Measurements from ENCODE around the gene WSB2.

The WSB2 gene

DNA sequence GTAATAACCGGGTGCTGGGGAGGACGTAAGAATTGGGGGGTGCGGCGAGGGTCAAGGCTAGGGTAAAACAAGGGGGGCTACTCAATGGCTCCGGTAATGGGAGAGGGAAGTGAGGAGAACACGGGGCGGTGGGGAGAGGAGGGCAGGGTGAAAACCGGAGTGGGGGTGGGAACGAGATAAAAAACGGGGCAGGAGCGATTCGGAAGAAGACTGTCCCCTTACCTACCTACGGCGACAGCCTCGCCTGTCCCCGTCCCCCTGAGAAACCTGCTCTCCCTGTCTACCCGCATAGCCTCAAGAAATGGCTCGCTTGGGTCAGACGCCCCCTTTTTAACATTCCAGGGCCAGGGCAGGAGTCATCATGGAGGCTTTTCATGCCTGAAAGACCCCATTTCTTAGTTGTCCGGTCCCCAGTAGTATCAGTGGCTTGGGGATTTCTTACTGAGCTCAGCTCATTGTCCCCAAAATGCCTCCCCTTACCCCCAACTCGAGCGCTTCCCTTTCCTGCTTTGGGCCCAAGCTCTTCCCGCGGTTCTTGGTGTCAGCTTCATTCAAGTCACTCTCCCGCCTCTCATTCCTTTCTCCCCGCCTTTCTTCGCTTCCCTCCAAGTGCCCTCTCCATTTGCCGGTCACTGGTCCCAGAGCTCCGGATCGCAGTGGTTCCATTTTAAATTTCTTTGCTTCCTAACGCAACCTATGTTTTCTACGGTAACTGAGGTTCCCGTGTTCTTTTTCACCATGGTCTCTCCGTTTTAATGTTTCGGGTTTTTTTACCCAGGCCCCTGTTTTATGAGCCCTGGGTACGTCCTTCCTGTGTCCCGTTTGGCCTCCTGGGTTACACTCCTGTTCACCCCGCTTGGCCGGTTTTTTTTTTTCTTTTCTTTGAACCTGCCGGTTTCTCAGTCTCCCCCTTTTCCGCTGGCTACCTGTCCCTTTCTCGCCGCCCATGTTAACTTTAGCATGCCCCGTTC, 1.2 kb upstream of the WSB2 start:
- DNase-seq = peak in 1 of 2 experiments; percentile 32

DNA sequence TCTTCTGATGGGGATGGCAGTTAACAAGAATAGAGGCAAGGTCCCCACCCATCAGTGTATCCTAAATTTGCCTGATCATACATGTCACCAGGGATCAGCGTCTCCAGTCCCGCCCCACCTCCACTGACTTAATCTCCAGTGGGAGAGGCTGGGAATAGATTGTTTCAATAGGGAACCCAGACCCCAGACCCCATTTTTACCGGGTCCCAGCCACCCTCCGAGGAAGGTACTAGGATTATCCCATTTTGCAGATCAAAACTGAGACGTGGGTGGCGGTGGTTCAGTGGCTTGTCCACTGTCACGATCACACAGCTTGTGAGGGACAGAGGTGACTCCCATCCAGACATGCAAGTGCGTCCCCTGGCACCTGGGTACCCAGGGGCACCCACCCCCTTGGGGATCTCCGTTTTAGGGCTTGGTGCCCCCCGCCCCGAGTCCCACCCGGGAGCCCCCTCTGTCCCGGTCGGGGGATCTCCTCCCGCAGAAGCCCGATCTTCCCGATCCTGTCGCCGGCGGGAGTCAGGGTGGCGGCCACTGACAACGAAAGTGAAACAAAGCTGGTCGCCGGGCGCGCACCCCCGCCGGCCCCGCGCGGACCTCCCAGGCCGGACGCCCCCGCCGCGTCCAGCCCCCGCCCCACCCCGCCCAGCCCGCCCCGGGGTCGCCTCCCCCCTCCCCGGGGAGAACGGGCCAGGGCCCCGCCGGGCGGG, 523 bp downstream of the WSB2 start:
- peak; percentile 41 to 46 for DNase-seq

DNA sequence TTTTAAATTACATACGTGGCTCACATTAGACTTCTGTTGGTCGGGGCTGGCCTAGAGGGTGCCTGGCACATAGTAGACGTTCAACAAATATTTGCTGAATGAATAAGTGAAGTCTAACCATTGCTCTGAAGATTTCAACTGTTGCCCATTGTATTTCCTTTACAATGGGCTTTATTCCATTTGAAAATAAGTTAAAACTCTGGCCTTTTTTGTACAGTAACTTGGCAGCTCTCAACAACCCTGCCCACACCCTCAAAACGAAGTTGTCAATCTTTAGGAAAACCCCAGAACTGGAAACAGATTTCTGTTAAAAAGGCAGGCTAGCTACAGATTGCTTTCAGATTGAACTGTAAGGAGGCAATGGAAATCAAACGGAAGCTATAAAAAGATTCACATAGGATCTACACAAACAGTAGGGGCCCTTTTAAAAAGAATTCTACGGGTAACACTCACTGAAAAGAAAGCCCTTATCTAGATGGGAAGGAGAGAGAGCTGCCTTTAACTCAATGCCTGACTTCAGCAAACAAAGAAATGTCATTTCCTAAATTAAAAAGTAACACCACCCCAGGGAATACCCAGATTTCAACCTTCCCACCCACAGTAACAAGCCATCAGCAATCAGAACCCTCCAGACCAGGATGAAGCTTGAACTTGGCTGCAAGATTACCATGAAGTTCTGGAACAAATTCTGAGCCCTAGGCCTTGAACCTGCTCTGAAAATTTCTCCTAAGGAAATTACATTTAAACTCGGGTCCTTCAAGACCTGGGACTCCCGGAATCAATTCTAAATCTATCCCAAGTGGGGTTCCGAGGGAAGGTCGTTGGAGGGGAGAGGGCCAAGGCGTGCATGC, 1.4 kb downstream of the WSB2 start:
- no peak for DNase-seq

DNA sequence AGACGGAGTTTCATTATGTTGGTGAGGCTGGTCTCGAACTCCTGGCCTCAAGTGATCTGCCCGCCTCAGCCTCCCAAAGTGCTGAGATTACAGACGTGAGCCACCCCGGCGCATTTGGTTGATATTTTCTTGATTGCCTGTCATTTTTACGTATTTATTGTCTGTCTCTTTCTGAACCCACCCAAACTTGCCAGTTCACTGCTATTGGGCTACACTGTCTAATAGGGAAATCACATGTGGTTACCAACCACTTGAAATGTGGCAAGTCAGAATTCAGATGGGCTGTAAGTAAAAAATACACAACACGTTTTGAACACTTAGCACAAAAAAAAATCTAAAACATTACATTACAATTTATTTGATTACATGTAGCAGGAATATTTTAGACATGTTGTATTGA, 2.1 kb downstream of the WSB2 start:
- no peak for DNase-seq

DNA sequence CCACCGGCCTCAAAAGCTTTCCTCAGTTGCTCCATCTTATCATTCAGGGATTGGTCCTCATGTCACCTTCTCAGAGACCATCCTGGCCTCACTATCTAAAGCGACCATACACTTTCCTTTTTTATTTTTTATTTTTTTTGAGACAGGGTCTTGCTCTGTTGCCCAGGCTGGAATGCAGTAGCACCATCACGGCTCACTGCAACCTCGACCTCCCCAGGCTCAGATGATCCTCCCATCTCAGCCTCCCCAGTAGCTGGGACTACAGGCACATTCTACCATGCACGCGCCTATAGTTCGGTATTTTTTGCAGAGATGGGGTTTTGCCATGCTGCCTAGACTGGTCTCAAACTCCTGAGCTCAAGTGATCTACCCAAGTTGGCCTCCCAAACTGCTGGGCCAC, 2.8 kb downstream of the WSB2 start:
- DNase-seq = no peak

DNA sequence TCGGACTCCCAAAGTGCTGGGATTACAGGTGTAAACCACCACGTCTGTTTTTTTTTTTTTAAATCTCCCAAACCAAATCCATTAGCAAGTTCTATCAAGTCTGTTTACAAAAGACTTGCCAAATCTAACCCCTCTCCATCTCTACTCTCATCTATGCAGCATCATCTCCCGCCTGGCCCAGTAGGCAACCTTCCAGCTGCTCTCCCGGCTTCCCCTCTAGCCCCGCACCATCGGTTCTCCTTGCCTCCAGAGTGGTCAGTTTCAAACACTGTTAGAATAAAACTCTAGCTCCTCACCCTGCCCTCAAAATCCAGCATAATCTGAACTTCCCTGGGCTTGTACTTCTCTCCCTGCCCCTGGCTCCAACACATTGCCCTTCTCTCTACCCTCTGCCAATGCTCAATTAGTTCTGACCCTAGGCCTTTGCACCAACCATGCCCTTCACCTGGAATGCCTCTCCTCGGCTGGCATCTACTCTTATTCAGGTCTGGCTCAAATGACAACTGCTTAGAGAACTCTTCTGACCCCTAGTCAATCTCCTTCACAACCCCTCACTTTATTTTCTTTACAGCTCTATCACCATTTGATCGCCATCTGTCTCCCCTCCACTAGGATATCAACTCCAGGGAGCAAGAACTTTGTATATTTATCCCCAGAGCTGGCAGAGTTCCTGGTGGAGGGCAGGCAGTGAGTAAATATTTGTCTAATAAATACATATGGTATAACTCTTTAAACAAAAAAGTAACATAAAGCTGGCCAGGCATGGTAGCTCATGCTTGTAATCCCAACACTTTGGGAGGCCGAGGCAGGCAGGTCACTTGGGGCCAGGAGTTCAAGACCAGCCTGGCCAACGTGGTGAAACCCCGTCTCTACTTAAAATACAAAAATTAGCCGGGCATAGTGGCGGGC, 4.9 kb downstream of the WSB2 start:
- DNase-seq = no peak

DNA sequence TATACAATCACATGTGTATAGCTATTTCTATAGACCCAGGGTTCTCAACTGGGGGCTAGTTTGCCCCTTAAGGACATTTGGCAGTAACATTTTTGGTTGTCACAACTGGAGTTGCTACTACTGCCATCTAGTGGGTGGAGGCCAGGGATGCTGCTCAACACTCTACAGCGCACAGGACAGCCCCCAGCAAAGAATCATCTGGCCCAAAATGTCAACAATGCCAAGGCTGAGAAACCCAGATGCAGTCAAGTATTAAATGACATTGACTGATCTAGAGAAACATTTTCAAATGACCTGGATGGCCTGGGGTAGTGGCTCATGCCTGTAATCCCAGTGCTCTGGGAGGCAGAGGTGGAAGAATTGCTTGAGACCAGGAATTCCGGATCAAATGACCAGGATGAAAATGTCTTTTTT, 5.8 kb downstream of the WSB2 start:
- peak; percentile 77 to 84 for DNase-seq

DNA sequence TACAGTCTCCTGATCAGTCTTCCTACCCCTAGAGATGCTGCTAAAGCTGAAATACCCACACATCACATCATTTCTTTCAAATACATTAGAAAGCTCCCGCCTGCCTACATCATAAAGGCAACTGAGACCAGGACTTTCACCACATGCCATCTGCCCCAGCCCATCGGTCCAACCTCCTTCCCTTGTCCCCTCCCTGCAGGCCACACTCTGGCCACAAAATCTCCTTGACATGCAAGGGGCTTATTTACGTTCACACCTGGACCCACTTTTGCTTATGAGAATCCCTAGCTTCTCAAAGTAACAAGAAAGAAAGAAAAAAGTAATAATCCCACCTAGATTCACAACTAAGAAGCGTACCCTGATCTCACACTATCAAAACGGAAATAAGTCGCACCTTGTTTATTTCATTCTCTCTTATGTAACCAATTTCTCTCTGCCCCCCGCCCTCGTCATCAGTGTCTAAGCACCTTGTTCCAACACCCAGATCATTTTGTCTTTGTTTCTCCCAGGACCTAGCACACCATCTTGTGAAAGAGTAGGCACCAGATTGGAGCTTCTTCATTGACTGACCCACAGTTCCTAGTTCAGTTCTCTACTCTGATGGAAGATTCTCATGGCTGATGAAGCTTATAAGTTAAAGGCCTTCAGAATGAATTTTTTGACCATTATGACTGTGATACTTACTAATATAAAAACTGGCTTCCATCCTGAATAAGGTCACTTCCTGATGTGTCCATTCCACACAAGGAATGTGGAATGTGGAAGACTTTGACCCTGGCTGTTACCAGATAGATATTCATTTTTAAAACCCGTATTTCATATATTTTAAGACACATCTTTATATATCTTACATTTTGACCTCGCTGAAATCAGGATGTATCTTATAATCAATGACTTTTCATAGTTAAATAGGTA, 7.7 kb downstream of the WSB2 start:
- no peak for DNase-seq

DNA sequence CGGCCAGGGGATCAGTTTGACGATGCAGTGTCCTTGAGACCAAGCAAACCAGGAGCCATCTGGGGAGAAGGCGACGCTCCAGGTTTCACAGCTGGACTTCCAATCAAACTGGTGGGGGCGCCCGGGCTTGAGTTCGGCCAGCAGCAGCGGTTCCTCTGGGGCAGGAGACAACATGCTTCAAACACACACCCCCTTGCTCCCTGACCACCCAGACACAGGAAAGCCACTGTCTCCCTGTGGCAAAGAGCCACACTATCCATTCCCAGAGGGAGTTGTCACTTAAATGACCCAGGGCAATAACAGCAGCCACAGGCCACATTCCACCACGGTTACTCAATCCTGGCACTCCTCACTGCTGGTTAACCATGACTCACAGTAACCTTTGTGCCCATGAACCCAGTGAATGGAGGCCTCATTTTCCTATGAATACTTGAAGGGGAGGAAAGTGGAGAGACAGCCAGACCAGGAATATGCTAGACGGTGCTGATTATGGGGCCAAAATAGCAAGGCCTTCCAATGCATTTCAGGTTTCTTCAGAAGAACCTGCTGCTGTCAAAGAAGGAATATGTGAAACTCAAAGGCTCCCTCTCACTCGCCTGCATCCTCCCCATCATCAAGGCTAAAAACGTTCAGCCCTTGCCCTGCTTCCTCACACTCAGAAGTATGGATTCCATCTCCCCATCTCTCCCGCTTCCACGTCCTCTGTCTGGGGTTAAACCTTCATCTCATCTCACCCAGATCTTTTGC, 8.5 kb downstream of the WSB2 start:
- DNase-seq = peak; percentile 56 to 71

DNA sequence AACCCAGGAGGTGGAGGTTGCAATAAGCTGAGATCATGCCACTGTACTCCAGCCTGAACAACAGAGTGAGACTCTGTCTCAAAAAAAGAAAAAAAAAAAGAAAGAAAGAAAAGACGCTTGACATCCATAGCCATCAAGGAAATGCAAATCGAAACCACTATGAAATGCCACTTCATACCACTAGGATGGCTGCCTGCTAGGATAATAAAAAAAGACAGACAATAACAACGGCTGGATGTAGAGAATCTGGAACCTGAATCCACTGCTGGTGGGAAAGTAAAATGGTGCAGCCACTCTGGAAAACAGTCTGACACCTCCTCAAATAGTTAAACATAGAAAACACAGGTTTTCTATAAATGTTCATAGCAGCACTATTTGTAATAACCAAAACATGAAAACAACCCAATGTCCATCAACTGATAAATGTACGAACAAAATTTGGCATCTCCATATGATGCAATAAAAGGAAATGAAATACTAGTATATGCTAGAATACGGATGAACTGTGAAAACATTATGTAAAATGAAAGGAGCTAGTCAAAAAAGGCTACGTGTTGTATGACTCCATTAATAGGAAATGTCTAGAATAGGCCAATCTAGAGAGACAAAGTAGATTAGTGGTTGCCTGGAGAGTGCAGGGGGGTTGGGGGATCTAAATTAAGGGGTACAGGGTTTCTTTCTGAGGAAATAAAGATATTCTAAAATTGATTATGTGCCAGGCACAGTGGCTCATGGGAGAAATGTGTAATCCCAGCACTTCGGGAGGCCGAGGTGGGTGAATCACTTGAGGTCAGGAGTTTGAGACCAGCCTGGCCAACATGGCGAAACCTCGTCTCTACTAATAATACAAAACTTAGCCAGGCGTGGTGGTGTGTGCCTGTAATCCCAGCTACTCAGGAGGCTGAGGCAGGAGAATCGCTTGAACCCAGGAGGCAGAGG, 9.7 kb downstream of the WSB2 start:
- DNase-seq = peak in 1 of 2 experiments; percentile 41

DNA sequence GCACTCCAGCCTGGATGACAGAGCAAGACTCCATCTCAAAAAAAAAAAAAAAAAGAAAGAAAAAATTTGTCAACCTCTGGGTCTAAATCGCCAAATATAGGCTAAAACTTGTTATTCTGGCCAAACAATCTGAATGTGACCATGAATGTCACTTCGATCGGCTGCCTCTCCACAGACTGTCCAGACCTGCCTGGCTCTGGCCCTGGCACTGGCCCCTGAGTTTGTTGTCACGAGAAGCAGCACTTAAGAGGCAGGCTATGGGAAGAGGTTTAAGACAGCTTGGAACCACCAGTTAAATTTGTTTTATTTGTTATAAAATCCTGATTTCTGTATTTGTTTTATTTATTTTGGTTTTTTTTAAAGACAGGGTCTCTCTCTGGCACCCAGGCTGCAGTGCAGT, 14.5 kb downstream of the WSB2 start:
- no peak for DNase-seq

DNA sequence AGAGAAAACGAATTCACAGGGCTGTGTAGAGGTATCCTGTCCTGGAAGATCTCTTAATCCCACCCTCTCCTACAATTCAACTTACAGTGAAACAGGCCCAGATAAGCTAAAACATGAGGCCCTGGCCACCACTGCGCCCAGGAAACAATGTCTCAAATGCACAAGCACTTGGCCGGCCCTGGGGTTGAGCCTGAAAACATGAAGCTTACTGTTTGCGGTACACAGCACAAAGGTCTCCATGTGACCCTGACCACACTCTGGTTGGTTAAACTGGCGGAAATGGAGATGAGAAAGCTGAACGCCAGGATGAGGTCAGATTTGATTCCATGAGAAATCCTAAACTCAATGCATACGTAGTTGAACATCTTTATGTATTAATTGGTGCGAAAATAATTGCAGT, 16.4 kb downstream of the WSB2 start:
- DNase-seq = no peak

DNA sequence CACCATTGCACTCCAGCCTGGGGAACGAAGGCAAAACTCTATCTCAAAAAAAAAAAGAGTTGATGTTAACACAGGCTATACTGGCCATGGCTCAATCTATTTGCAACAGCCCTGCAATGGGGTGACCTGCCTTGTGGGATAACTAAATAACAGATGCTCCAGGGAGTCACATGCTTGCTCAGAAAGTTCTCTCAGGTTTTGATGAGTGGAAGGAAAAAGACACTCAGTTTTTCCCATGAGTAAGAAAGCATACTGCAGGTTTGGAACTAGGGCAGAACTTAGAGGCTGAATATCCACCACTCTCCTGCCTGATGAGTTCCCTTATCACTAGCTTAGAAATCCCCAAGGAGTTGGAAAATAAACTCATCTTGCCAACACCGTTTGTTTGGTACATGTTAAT, 16.9 kb downstream of the WSB2 start:
- DNase-seq = no peak

DNA sequence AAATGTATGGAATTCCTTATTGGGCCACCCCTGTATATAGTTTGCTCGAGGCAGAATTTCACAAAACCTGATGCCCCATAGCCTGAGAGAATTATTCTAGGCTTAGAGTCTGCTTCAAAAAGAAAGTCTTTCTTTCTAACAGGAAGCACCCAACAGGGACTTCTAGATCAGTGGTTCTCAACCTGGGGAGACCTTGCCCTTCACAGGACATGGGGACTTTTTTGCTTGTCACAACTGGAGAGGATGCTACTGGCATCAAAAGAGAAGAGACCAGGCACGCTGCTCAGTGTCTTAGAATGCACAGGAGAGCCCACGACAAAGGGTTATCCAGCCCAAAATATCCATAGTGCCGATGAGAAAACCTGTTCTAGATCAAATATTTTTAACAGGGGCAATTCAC, 18.9 kb downstream of the WSB2 start:
- no peak for DNase-seq

DNA sequence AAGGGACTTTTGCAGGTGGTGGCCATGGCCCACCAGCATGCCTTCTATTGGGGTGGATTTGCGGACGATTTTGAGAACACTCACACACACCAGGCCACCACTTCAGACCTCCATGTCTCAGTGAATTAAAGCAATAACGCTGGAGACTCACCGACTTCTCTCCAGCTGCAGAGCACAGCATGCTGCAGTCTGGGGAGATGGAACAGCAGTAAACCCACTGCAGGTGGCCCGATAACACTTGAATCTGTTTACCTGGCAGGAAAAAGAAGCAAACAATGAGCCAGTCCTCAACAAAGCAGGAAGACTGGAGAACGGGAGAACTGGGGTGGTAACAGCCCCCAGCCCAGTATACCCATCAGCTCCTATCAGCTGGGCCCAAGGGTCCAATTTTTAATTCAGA, 22.8 kb downstream of the WSB2 start:
- DNase-seq = no peak

DNA sequence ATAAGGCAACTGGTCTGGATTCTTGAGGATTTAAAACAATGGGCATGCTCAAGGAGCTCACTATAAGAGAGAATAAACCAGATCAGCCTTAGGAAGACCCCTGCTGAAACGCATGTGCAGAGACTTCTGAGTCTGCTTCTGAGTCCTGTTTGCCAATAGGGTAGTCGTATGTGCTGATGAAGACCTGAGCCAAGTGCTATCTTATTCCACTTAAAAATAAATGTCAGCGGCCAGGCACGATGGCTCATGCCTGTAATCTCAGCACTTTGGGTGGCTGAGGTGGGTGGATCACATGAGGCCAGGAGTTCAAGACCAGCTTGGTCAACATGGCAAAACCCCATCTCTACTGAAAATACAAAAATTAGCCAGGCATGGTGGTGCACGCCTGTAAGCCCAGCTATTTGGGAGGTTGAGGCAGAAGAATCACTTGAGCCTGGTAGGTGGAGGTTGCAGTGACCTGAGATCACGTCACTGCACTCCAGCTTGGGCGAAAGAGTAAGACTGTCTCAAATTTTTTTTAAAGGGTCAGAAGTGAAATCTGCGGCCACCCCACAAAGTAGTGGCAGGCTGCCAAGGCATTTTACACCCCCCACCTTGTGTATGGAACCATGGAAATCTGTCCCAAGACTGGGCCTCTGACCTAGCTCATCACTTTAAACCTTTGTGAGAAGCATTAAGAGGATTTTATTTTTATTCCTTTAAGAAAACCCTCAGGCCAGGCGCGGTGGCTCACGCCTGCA, 24.1 kb downstream of the WSB2 start:
- DNase-seq = no peak

DNA sequence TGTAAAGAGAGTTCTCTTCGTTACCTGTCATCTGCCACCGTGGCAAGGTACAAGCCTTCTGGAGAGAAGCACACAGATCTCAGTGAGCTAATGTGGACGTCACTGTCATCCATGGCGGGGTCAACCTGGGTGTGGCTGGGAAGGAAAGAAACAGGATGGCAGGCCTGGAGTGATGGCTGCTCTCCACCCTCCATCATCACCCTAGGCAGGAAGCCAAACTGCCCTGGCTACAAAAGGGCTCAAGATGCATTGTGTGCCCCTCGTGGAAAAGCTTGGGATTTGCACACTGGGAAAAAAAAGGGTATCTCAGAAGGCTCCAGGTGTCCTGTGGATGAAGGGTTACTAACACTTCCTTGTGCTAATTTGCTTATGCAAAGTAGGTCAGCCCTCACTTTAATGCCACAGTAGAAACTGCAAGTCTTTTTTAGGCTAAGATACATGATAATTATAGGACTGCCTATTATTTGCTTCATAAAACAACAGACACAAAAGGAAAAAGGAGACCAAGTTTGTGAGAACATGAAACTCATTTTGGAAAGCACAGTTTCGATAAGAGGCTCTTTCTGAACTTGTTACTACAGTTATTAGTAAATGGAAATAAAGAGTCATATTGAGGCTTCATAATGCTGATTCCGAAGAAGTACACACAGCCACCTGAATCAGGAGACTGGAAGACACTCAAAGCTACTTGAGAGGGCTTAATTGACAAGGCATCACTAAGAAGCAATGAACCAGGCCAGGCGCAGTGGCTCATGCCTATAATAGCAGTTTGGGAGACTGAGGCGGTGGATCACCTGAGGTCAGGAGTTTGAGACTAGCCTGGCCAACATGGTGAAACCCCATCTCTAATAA, 25.6 kb downstream of the WSB2 start:
- peak; percentile 41 to 52 for DNase-seq
